Erythroblast (primary cell): Measurements from ENCODE around the gene ARL4A.

Experiments
- GATA1 ChIP-seq: IDR thresholded peaks from 2 replicates; pipeline ENCODE4 v1.6.1; 2011; ENCODE audit warnings: low read depth, mild to moderate bottlenecking, control low read depth, low read length, moderate library complexity
- POLR2A ChIP-seq: IDR thresholded peaks from 2 replicates; pipeline ENCODE4 v1.6.1; 2011; ENCODE audit warnings: mild to moderate bottlenecking, low read length

- TF ChIP-seq POLR2A (no peak), GATA1 (no peak)
Observed at GRCh38 chr7:12642508-12642907, 44.9 kb upstream of the ARL4A start.
